ENCODE results near the gene STIL. TPM values are rescaled to one million over a fixed set of nuclear protein-coding genes. Genes with fewer than 3 reads are reported as not detected.

STIL gene
- polyA plus RNA-seq, 1 donor (not counting 4 experiments of a cell fraction or from before 2014, with no cell fraction given): 10.5 TPM

DNA sequence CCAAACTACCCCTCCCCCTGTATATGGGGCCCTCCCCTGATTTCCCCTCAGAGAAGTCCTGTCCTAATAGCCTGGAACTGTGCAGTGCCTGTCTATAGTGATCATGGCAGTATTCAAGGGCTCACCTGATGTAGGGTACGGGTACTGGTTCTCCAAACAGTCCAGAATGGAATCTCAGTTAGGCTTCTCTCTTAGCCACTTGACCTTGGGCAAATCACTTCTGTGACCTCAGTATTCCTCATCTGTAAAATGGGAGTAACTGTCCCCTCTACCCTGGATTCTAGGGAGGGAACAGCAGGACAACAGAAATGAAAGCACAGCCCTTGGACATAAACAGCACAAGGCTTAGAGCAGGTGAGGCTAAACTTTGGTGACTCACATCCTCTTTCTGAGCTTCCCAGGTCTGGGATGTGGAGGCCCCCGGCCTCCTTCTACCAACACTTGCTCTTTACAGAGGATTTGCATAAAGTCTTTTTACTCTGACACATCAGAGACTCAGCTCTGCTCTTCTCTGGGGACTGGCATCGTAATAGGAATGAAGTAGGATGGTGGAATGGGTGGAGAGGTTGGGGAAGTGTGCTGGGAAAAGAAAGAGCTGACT is 104.1 kb downstream of the STIL start:
- H3K79me2 ChIP-seq (ENCODE audit: control insufficient read depth, insufficient read depth, low read length): no peaks in the 10 kb centered on the region
- dilution Hi-C loops (cut with MboI; ENCODE audit: extremely low pct_ligation_motif_present, low sequenced_read_pairs): no loop called here
- no peaks in the 10 kb centered on the region for H3K9me1 ChIP-seq (ENCODE audit: control insufficient read depth, extremely low read depth, insufficient read depth, low read length)
- no peak for DNase-seq (ENCODE audit: low read depth, low spot score)
- peaks cover 6% of the 10 kb centered on the region for H3K4me1 ChIP-seq (ENCODE audit: control insufficient read depth, extremely low read depth, insufficient read depth, low read length)
- H3K9me3 ChIP-seq (ENCODE audit: control insufficient read depth, low read depth, low read length): no peaks in the 10 kb centered on the region
- no peak overlapping the region for H3K4me3 ChIP-seq (ENCODE audit: control insufficient read depth in 2 of 3, extremely low read depth in 1 of 3, insufficient read depth in 2 of 3, low read depth in 1 of 3, low read length in 3 of 3)
- H3K9ac ChIP-seq (ENCODE audit: control insufficient read depth, extremely low read depth, insufficient read depth, low read length): no peak overlapping the region
- H3K4me2 ChIP-seq (ENCODE audit: control insufficient read depth, extremely low read depth, insufficient read depth, low read depth, low read length): no peak overlapping the region
- H4K20me1 ChIP-seq (ENCODE audit: control insufficient read depth, extremely low read depth, insufficient read depth, low read length): no peaks in the 10 kb centered on the region
- no peaks in the 10 kb centered on the region for H3K27me3 ChIP-seq (ENCODE audit: control insufficient read depth, extremely low read depth, insufficient read depth, low read length)
- peak; percentile 51 for FAIRE-seq
- H3K36me3 ChIP-seq (ENCODE audit: control insufficient read depth in 2 of 2, extremely low read depth in 1 of 2, insufficient read depth in 2 of 2, low read length in 2 of 2): no peaks in the 10 kb centered on the region
- no peak overlapping the region for H2AFZ ChIP-seq (ENCODE audit: control insufficient read depth, low read length)
- no peak overlapping the region for H3K27ac ChIP-seq (ENCODE audit: control insufficient read depth, insufficient read depth, low read length)
- TF ChIP-seq, protein P1, sequence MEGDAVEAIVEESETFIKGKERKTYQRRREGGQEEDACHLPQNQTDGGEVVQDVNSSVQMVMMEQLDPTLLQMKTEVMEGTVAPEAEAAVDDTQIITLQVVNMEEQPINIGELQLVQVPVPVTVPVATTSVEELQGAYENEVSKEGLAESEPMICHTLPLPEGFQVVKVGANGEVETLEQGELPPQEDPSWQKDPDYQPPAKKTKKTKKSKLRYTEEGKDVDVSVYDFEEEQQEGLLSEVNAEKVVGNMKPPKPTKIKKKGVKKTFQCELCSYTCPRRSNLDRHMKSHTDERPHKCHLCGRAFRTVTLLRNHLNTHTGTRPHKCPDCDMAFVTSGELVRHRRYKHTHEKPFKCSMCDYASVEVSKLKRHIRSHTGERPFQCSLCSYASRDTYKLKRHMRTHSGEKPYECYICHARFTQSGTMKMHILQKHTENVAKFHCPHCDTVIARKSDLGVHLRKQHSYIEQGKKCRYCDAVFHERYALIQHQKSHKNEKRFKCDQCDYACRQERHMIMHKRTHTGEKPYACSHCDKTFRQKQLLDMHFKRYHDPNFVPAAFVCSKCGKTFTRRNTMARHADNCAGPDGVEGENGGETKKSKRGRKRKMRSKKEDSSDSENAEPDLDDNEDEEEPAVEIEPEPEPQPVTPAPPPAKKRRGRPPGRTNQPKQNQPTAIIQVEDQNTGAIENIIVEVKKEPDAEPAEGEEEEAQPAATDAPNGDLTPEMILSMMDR (optimal IDR thresholded peaks at IDR 0.05 in 1 of 3, IDR thresholded peaks at IDR 0.05 in 1 of 3, conservative IDR thresholded peaks at IDR 0.05 in 1 of 3; ENCODE audit: extremely low read depth in 1 of 3, insufficient read depth in 2 of 3, low read length in 3 of 3): no peak
- TF ChIP-seq EZH2 (IDR thresholded peaks at IDR 0.05; ENCODE audit: low read length): no peak

DNA sequence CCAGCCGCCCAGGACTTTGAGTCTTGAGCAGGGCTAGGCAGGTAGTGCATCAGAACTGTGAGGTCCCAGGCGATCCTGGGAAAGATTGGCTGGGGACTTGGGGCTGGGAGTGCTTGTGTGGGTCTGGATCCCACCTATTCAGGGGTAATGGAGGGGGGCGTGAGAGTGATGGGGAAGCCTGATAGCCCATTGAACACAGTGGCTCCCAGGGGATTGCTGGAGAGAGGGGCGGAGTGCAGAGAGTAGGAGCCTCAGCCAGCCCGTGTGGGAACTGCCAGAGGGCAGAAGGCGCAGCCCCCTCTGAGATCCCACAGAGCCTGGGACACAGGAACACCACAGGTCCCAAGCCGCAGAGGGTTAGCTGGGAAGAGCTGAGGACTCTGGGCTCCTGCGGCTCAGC is 104.9 kb downstream of the STIL start:
- no peak for FAIRE-seq
- dilution Hi-C loops (cut with MboI; ENCODE audit: extremely low pct_ligation_motif_present, low sequenced_read_pairs): no loop called here
- peaks cover 6% of the 10 kb centered on the region for H3K4me1 ChIP-seq (ENCODE audit: control insufficient read depth, extremely low read depth, insufficient read depth, low read length)

More for the DNA sequence above, 104.9 kb downstream of the STIL start:
- no peaks in the 10 kb centered on the region for H3K27me3 ChIP-seq (ENCODE audit: control insufficient read depth, extremely low read depth, insufficient read depth, low read length)
- no peaks in the 10 kb centered on the region for H3K9me3 ChIP-seq (ENCODE audit: control insufficient read depth, low read depth, low read length)
- DNase-seq (ENCODE audit: low read depth, low spot score): no peak
- H3K4me3 ChIP-seq (ENCODE audit: control insufficient read depth in 2 of 3, extremely low read depth in 1 of 3, insufficient read depth in 2 of 3, low read depth in 1 of 3, low read length in 3 of 3): no peak overlapping the region
- H3K79me2 ChIP-seq (ENCODE audit: control insufficient read depth, insufficient read depth, low read length): no peaks in the 10 kb centered on the region
- H2AFZ ChIP-seq (ENCODE audit: control insufficient read depth, low read length): no peak overlapping the region
- H4K20me1 ChIP-seq (ENCODE audit: control insufficient read depth, extremely low read depth, insufficient read depth, low read length): no peaks in the 10 kb centered on the region
- TF ChIP-seq, protein P1 (optimal IDR thresholded peaks at IDR 0.05 in 1 of 3, IDR thresholded peaks at IDR 0.05 in 1 of 3, conservative IDR thresholded peaks at IDR 0.05 in 1 of 3; ENCODE audit: extremely low read depth in 1 of 3, insufficient read depth in 2 of 3, low read length in 3 of 3): no peak
- TF ChIP-seq EZH2 (IDR thresholded peaks at IDR 0.05; ENCODE audit: low read length): no peak
- H3K4me2 ChIP-seq (ENCODE audit: control insufficient read depth, extremely low read depth, insufficient read depth, low read depth, low read length): no peak overlapping the region
- H3K9me1 ChIP-seq (ENCODE audit: control insufficient read depth, extremely low read depth, insufficient read depth, low read length): no peaks in the 10 kb centered on the region
- H3K9ac ChIP-seq (ENCODE audit: control insufficient read depth, extremely low read depth, insufficient read depth, low read length): no peak overlapping the region
- H3K27ac ChIP-seq (ENCODE audit: control insufficient read depth, insufficient read depth, low read length): no peak overlapping the region
- H3K36me3 ChIP-seq (ENCODE audit: control insufficient read depth in 2 of 2, extremely low read depth in 1 of 2, insufficient read depth in 2 of 2, low read length in 2 of 2): no peaks in the 10 kb centered on the region

Data from keratinocyte (primary cell).